Measurements from ENCODE around the gene DMGDH.
A peak's percentile ranks its signal among the peaks of the same experiment; 100 is the strongest.

The DMGDH gene

DNA sequence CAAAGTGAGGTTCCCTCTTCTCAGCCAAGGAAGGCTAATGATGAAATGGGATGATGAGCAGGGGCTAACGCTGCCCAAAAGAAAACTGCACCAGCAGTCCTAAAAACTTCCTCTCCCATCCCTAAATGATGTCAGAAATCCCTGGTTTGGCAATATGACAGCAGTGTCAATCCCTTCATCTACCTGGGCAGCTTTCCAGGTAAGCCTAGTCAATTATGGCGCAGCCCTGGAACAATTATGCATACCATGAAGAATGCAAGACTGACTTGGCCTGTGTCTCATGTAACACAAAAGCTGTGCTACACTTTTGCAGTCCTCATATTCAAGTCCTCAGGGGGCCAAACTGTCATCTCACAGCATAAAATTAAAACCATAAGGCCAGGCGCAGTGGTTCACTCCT is 7.0 kb downstream of the DMGDH start:
- DNase-seq (ENCODE audit: low read depth), result no peak

DNA sequence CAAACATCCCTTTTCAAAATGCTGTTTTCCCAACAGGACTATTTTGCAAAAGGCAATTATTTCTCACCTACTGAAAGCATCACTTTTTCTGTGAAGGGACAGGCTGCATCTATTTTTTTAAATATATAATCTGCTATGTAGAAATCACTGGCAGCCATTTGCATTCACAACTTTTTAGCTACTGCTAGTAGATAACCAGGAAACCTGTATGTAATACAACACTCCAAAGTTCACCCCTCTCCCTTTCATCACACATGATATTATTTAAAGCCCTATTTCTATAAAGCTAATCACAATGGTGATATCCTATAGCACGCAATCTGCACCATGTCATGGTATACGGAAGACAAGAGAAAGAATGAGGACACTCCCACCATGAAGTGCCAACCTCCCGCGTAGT is 9.8 kb downstream of the DMGDH start:
- no peak for DNase-seq (ENCODE audit: low read depth)

DNA sequence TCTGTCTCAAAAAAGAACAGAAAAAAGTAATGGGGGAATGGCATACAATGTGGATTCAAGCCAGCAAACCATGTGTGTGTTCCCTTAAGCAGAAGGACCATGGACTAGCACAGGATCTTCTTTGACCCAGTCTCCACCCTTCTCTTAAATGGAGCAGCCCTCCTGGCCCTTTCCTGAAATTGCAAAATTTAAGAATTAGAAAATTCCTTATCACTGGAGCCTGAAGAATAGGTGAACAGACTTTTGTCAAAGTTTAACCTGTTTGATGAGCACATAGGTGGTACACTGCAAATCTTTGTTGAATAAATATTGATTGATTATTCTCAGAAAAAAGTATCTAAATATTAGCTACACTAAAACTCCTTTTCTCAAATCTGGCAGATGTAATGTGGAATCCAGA is 12.6 kb downstream of the DMGDH start:
- no peak for DNase-seq (ENCODE audit: low read depth)

DNA sequence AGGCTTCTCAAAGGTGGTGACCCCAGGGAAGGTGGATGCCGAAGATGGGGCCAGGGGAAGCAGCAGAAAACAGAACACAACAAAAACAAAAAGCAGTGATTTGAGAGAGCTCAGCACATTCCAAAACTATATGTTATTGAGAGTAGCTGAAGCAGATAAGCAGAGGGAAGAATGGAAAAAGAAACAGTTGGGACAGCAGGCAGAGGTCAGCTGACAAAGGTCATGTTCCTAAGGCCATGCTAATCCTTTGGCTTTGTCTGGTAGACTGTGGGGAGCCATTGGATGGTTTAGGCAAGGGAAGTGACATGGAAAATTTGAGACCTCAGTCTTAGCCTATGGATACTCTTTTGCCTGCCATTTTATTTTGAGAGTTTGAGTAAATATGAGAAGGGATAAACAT is 14.5 kb downstream of the DMGDH start:
- DNase-seq (ENCODE audit: low read depth), result no peak

DNA sequence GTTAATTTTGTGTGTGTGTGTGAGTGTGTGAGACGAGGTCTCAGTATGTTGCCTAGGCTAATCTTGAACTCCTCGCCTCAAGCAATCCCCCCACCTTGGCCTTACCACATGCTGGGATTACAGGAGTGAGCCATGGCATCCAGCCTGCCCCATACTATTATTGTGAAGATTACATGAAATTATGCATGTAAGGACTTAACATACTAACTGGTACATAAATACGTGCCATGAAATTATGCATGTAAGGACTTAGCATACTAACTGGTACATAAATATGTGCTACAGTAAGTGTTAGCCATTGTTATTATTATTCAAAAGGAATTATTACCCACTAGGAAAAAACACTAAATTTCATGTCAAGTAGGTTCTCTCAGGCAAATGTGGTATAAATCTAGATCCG is 16.2 kb downstream of the DMGDH start:
- no peak for DNase-seq (ENCODE audit: low read depth)

DNA sequence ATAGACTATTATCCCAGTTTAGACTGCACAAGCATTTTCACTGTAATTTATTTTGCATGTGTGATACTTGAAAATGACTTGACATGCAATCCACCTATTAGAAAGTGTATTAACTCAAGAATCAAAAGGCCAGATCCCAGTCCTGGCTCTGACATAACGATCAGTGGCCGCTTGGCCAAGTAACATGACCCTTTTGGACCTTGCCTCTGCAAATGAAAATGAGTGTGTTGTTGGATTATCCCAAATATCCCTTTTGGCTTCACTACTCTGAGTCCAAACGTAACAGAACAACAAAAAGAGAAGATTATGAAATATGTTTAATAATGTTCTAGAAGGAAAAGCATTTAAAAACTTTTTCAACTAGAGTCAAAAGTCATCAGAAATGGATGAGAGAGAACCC is 19.0 kb downstream of the DMGDH start:
- DNase-seq (ENCODE audit: low read depth), result no peak

DNA sequence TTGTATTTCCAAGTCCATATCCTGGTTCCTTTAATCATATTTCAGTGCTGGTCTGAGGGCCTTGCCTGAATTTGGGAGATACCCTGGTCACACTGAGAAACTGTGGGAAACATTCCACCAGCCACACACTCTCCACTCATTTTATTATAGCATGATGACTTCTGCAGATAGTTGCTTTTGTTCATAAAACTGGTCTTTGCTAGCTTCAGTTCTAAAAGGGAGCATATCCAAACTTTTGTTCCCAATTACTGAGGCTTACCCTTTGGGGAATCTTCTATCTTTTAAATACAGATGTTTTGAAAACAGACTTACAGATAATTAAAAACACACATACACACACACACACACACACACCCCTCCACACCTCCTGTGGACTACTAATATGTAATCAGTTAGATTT is 21.0 kb downstream of the DMGDH start:
- no peak for DNase-seq (ENCODE audit: low read depth)

DNA sequence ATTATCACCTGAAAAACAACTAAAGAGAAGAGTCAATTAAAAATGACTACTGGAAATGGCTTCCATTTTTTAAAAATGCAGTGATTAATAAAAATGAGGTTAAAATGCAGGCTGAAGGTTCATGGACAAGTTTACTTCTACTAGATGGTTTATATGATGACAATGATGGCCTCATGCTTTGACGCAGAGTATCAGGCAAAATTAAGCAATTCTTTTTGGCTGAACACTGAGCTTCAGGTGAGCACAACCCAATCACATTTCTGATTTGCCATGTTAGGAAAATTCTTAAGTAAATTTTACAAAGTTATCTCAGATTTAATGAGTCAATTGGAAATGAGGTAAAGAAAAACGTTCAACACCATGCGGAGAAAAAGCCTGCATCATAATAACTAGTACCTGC is 22.3 kb downstream of the DMGDH start:
- DNase-seq (ENCODE audit: low read depth), result no peak

DNA sequence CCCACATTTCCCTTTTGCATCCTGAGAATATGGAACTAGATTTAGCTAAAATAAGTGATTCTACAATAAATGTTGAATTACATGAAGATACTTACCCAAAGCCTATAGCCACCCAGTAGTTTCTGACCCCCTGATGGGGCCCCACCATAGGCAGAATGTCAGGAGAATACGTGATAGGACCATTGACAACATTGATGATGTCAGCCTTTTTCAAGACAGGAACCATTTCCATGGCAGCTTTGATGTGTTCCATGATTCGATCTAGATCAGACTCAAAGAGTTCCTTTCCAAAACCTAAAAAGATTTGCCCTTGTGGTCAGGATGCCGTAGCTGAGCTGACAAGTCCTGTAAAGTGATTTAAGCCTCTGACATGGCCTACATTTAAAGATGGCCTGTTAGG is 27.3 kb downstream of the DMGDH start:
- DNase-seq (ENCODE audit: low read depth), result no peak

DNA sequence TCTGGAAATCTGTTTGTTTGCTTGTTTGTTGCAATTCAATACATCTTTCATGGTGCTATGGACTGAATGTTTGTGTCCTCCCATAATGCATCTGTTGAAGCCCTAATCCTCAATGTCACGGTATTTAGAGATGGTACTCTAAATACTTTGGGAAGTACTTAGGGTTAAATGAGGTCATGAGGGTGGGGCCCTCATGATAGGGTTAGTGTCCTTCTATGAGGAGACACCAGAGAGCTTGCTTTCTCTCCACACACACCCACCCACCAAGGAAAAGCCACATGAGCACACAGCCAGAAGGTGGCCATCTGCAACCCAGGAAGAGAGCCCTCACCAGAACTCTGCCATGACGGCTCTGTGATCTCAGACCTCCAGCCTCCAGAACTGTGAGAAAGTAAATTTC is 32.7 kb downstream of the DMGDH start:
- no peak for DNase-seq (ENCODE audit: low read depth)

DNA sequence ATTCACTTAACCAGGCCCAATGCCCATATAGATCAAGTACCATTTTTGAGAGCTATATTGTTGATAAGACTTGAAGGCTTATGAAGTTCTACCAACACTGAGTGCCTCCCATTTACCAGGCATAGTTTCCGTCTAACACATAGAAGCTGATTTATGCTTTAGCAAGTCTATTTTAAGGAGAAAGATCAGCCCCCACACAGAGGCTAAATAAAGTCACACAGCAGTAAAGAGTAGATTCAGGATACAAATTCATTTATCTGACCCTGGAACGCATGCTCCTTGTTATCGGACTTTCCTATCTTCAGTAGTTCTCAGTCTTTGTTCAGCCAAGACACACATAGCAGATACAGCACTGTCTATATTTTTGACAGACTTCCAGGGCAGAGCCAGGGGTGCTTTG is 34.2 kb downstream of the DMGDH start:
- DNase-seq (ENCODE audit: low read depth), result no peak

DNA sequence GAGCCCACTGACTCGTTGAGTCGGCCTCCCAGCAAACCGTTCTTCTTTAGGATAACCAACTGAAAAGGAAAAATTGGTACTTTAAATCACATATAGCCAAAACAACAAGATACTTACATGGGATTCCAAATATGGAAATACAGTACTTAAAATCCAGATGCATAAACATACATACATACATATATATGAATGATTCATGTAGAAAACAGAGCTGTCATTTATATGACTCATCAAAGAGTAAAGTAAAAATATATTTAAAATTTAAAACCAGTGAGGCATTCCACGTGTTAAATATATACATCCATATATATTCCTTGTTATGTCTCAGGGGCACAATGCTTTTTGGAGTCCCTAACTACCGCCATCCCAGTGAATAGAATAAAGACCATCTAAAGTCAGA is 36.7 kb downstream of the DMGDH start:
- DNase-seq (ENCODE audit: low read depth), result no peak

DNA sequence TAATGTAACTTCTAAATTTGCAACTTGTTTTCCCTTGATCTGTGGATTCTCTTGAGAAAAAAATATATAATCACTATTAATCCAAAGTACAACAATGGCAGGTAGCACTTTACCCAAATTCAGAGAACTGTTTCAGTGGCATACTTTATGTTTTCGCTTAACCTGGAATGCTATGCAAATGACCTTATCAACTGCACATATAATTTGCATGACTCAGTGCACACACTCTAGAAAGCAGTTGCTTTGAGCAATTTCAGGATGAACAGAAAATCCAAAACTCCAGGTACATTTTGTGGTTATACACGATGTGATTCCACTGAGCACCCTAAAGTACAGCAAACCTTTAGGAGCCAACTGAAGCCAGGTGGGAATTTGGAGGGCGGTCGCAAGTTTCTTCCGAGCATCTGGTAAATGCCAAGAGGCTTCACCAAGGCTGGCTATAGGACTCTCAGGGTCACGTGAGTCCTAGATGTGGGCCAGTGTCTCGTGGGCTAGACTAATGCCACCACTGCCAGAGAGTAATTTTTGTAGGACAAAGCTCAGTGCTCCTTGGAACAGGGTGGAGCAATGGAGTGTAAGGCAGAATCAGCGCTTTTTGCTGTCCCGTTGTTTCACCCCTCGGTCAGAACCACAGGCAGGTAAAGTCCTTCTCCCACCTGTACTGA is 37.3 kb downstream of the DMGDH start:
- no peak for DNase-seq (ENCODE audit: low read depth)

DNA sequence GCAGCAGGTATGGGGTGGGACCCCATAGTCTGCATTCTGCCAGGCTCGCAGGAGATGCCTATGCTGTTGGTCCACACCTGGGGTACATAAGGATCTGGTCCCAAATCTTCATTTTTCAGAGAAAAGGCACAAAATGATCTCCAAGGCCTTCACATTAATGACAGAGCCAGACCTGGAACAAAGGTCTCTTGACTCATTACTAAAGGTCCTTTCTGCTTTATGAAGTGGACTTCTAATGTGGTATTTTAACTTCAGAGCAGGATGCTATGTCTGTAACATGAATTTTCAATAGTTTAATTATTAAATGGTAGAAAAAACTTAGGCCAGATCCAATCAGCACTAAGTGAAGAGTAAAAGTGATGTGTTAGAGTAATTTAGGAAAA is 38.0 kb downstream of the DMGDH start:
- DNase-seq (ENCODE audit: low read depth), result no peak

DNA sequence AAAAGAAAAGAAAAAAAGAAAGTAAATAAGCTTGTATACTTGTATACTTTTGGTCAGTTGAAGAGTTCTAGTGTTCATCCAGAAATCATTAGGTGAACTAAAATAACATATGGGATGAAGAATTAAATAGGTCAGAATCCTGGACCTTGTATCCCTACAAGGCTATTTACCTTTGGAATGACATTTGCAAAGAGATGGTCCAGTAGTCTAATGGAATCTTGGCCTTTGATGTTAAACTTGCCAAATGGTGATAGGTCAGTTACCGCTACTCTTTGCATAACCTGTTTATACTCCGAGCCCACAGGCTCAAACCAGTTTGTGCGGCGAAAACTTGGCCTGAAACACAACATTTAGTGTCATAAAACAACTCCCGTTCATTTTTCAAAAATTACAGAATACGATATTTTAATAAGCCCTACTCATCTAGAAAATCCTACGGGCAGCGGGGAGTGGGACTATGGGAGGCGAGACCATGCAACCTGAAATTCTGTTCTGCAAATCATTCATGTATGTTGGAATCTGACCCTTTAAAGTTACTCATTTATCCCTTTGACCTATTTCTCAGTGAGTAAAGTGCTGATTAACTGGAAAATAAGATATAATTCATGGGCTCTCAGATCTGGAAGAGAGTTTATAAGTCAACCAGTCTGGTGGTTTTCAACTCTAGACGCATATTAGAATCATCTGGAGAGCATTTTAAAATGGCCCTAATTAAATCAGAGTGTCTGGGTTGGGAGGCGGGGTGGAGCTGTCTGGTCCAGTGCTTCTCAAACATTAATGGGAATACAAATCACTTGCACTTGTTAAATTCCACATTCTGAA is 38.6 kb downstream of the DMGDH start:
- DNase-seq (ENCODE audit: low read depth), result no peak

DNA sequence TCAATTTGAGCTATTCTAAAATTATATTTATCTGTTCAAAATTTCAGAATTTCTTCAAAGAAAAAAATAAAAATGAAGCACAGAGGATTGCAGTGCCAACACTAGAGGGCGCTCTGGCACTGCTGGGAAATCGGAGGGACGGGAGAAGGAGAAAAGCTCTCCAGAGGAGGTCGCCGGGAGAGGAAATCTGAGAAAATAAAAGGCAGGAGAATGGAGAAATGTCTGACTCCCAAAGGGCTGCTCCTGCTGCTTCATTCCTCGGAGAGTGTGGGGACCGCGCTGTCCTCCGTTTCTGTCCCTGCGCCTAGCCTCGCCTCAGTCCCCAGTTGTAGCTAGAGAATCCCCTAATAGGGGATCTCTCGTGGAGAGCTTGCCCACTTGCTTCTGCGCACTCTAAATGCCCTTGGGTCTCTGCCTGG is 44.4 kb downstream of the DMGDH start:
- peak; percentile 25 for DNase-seq (ENCODE audit: low read depth)

DNA sequence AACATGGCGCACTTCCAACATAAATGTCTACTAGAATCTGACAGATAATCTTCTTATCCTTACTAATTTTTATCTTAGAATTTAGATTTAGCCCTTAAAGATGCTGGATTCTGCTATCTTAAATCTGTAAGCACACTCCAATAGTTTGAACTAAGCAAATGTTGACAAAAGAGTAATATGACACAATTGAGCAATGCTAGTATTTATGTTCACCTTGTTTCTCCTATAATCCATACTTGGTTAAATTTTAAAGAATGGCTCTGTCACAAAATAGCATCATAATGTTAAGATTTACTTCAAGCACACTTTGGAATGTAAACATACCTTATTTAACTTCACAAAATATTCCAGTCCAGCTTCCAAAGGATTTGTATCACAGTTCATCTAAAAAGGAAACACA is 45.5 kb downstream of the DMGDH start:
- DNase-seq (ENCODE audit: low read depth), result no peak

DNA sequence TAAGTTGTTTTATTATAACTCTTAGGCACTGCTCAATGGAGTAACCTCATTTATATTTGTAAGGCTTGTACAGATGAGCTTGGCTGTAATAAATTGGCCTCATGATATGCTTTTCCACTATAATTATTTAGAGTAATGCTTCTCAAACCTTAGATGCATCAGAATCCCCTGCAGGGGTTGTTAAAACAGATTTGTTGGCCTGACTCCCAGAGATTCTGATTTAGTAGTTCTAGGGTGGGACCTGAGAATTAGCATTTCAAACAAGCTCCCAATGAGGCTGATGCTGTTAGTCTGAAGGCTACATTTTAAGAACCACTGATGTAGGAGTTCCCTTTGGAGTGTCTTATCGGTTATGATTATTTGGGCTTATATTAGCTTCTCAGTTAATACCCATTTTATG is 46.1 kb downstream of the DMGDH start:
- no peak for DNase-seq (ENCODE audit: low read depth)

DNA sequence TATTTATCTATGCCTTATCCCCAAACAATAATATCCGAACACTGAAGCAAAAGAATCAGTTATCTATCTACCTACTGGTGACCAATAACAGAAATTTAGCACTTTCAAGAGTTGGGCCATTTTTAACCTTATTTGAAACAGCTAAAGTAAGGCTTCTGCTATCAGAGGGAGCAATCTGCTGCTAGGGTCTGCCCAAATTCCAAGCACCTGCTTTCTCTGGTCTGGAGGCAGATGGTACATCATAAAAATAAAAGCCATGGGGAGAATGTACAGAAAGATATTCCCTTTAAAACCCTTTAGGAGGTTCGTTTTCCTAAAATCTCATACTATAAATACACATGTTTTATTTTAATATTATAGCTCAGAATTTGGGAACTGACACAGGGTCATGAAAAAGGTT is 46.7 kb downstream of the DMGDH start:
- DNase-seq (ENCODE audit: low read depth), result no peak

DNA sequence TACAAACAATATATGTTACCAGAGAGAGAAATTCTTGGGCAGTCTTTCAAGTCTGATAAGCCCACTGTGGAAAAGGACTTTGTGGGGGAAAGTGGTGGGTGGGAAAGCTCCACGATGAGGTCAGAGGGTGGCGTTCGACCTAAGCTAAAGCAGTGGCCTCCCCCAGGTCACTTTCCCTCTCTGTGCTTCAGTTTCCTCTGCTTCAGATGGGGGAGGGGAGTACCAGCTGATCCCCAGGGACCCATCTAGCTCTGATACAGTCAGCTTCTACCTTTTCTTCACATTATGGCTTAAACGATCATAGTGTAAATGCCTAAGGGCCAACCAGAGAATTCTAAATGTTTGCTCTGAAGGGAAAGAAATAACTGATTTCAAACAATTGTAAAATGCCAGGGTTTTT is 47.7 kb downstream of the DMGDH start:
- no peak for DNase-seq (ENCODE audit: low read depth)

DNA sequence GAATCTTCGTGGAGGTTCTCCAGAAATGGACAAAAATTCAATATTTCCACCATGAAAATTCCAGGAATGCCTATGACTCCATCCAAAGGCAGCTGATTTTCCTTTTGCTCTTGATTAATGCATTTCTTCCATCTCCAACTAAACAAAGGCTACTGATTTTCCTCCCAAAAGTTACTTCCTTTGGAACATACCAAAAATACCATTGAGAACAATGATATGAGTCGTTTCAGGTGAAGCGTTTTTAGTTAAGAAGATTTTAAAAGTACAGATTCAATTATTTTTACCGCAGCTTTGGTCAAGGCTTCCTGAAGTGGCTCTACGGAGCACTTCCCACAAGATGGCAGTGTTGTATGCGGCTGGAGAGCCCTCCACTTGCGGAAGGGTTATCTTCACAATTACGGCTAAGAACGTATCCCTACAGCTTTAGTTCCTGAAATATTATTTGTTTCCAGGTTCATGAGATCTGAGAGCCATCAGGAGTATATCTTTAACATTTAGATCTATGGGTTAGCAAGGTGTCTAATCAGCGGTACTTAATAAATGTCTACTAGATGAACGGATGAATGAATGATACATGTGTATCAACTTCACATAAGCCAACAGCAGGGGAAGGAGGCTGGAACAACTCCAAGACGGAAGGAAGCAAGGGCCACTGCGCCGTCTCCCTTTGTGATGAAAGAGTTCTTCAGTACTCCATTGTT is 48.5 kb downstream of the DMGDH start:
- DNase-seq (ENCODE audit: low read depth), result no peak

DNA sequence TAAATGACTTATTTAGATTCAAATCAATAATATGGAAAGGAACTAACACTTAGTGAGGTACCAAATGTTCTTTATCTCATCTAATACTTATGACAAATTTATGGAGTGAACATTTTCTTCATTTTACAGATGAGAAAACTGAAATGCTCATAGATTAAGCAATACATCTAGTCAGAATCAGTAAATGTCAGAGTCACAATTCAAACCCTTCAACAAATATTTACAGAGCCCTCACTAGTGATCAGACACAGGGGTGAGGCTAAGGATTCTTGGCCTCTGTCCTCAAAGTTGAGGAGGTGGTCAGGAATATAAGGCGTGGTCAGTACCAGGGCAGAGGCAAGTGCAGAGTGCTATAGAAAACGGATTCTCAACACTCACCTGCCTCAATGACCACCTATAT is 54.8 kb downstream of the DMGDH start:
- DNase-seq (ENCODE audit: low read depth), result no peak

DNA sequence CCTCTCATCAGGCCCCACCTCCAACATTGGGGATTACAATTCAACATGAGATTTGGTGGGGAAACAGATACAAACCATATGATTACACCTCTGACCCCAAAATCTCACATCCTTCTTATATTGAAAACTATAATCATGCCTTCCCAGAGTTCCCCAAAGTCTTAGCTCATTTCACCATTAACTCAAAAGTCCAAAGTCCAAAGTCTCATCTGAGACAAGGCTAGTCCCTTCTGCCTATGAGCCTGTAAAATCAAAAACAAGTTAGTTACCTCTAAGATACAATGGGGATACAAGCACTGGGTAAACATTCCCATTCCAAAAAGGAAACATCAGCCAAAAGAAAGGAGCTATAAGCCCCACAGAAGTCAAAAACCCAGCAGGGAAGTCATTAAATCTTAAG is 57.6 kb downstream of the DMGDH start:
- DNase-seq (ENCODE audit: low read depth), result no peak

All from stimulated activated CD8-positive, alpha-beta memory T cell treated with anti-CD3 and anti-CD28 coated beads, Interleukin-15, amount 100 ng/mL, for 1 hour (primary cell).